ENCODE data around the gene NUDT16. TPM values are rescaled to one million over a fixed set of nuclear protein-coding genes. Genes with fewer than 3 reads are reported as not detected.
A peak's percentile ranks its signal among the peaks of the same experiment; 100 is the strongest.
"Not testable (repeated sequence)": the region's sequence is repeated elsewhere in the genome, so short reads cannot be mapped to it uniquely, and the experiment has no call there.

NUDT16 gene
- total and polyA plus RNA-seq, 2 donors (not counting 1 experiment from before 2014, with no cell fraction given): 6.0 to 18.8 TPM

DNA sequence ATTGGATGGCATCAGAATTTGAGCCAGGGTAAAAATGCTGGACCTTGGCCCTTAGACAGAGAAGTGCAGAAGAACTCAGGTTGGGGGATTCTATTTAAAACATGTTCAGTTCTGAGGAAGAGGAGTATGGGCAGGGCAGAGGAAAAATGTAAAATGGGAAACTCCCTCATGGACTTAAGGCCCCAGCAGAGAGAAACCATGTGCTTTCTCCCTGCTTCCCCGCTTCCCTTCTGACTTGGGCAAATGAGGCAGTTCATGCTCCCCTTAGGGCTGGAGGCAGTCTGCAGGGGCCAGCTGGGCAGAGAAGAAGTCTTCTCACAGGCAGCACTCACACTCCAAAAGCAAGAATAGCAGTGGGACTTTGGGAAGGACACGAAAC, 9.9 kb upstream of the NUDT16 start:
- no peaks in the 10 kb centered on the region for H3K79me2 ChIP-seq (ENCODE audit: control insufficient read depth, insufficient read depth, low read length)
- H3K4me2 ChIP-seq (ENCODE audit: extremely low read depth, insufficient read depth, low read length): no peak overlapping the region

DNA sequence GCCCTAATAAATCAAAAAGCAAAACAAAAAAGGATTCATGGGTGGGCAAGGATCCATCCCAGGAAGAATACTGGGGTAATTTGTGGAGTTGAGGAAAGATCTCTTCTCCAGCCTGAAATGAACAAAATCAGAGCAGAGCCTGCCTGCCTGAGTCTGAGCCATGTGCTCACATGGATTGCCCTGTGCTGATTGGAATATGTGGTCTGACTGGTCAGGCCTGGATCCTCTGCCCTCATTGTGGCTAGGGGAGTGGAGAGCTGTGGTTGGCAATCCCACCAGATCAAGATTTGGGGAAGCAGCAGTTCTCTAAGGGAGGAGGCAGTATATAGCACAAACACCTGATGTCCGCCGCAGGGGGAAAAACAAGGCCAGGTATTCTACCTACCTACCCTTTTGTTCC, 6.8 kb upstream of the NUDT16 start:
- no peaks in the 10 kb centered on the region for H4K20me1 ChIP-seq (ENCODE audit: control insufficient read depth, extremely low read depth, insufficient read depth, low read length)
- no peak for DNase-seq (ENCODE audit: low read depth in 2 of 2)
- no peak overlapping the region for H3K27ac ChIP-seq (ENCODE audit: insufficient read depth, low read length)
- H3K79me2 ChIP-seq (ENCODE audit: control insufficient read depth, insufficient read depth, low read length): no peaks in the 10 kb centered on the region
- H3K9ac ChIP-seq (ENCODE audit: insufficient read depth, low read length): no peak overlapping the region
- no peak overlapping the region for H3K4me3 ChIP-seq (replicated peaks in 1 of 4; ENCODE audit: control extremely low read depth in 1 of 4, insufficient read depth in 1 of 4, low read depth in 3 of 4, low read length in 4 of 4)
- no peaks in the 10 kb centered on the region for H3K4me1 ChIP-seq (ENCODE audit: control insufficient read depth, extremely low read depth, insufficient read depth, low read length)
- H2AFZ ChIP-seq (ENCODE audit: low read length): no peak overlapping the region
- no peak overlapping the region for H3K4me2 ChIP-seq (ENCODE audit: extremely low read depth, insufficient read depth, low read length)
- no peaks in the 10 kb centered on the region for H3K9me3 ChIP-seq (ENCODE audit: control insufficient read depth, insufficient read depth, low read depth, low read length)
- H3K36me3 ChIP-seq (ENCODE audit: control insufficient read depth, insufficient read depth, low read length): no peaks in the 10 kb centered on the region
- no peaks in the 10 kb centered on the region for H3K27me3 ChIP-seq (ENCODE audit: control insufficient read depth, insufficient read depth, low read length)
- TF ChIP-seq, protein P1, sequence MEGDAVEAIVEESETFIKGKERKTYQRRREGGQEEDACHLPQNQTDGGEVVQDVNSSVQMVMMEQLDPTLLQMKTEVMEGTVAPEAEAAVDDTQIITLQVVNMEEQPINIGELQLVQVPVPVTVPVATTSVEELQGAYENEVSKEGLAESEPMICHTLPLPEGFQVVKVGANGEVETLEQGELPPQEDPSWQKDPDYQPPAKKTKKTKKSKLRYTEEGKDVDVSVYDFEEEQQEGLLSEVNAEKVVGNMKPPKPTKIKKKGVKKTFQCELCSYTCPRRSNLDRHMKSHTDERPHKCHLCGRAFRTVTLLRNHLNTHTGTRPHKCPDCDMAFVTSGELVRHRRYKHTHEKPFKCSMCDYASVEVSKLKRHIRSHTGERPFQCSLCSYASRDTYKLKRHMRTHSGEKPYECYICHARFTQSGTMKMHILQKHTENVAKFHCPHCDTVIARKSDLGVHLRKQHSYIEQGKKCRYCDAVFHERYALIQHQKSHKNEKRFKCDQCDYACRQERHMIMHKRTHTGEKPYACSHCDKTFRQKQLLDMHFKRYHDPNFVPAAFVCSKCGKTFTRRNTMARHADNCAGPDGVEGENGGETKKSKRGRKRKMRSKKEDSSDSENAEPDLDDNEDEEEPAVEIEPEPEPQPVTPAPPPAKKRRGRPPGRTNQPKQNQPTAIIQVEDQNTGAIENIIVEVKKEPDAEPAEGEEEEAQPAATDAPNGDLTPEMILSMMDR (conservative IDR thresholded peaks at IDR 0.05 in 1 of 2, IDR thresholded peaks at IDR 0.05 in 1 of 2; ENCODE audit: low read depth in 1 of 2, low read length in 2 of 2): no peak
- no peak for TF ChIP-seq EZH2 (IDR thresholded peaks at IDR 0.05; ENCODE audit: low read length, missing control alignments)

More for the DNA sequence above, 9.9 kb upstream of the NUDT16 start:
- no peaks in the 10 kb centered on the region for H4K20me1 ChIP-seq (ENCODE audit: control insufficient read depth, extremely low read depth, insufficient read depth, low read length)
- H3K4me3 ChIP-seq (replicated peaks in 1 of 4; ENCODE audit: control extremely low read depth in 1 of 4, insufficient read depth in 1 of 4, low read depth in 3 of 4, low read length in 4 of 4): no peak overlapping the region
- no peaks in the 10 kb centered on the region for H3K27me3 ChIP-seq (ENCODE audit: control insufficient read depth, insufficient read depth, low read length)
- H3K4me1 ChIP-seq (ENCODE audit: control insufficient read depth, extremely low read depth, insufficient read depth, low read length): no peaks in the 10 kb centered on the region
- DNase-seq (ENCODE audit: low read depth in 2 of 2): no peak
- TF ChIP-seq, protein P1 (conservative IDR thresholded peaks at IDR 0.05 in 1 of 2, IDR thresholded peaks at IDR 0.05 in 1 of 2; ENCODE audit: low read depth in 1 of 2, low read length in 2 of 2): no peak
- TF ChIP-seq EZH2 (IDR thresholded peaks at IDR 0.05; ENCODE audit: low read length, missing control alignments): no peak
- no peaks in the 10 kb centered on the region for H3K9me3 ChIP-seq (ENCODE audit: control insufficient read depth, insufficient read depth, low read depth, low read length)
- no peaks in the 10 kb centered on the region for H3K36me3 ChIP-seq (ENCODE audit: control insufficient read depth, insufficient read depth, low read length)
- H2AFZ ChIP-seq (ENCODE audit: low read length): no peak overlapping the region
- H3K9ac ChIP-seq (ENCODE audit: insufficient read depth, low read length): no peak overlapping the region
- no peak overlapping the region for H3K27ac ChIP-seq (ENCODE audit: insufficient read depth, low read length)

- H3K27me3 ChIP-seq (ENCODE audit: control insufficient read depth, insufficient read depth, low read length); H3K79me2 ChIP-seq (ENCODE audit: control insufficient read depth, insufficient read depth, low read length); H3K9me3 ChIP-seq (ENCODE audit: control insufficient read depth, insufficient read depth, low read depth, low read length); H4K20me1 ChIP-seq (ENCODE audit: control insufficient read depth, extremely low read depth, insufficient read depth, low read length); H3K36me3 ChIP-seq (ENCODE audit: control insufficient read depth, insufficient read depth, low read length); H3K4me1 ChIP-seq (ENCODE audit: control insufficient read depth, extremely low read depth, insufficient read depth, low read length): not testable (repeated sequence)
- Histone ChIP-seq H2AFZ (ENCODE audit: low read length) (peak overlapping the region; percentile 72), H3K4me2 (ENCODE audit: extremely low read depth, insufficient read depth, low read length) (peak overlapping the region; percentile 56), H3K4me3 (replicated peaks in 1 of 4; ENCODE audit: control extremely low read depth in 1 of 4, insufficient read depth in 1 of 4, low read depth in 3 of 4, low read length in 4 of 4) (peak overlapping the region; percentile 66 to 95 (median 82)), H3K9ac (ENCODE audit: insufficient read depth, low read length) (peak overlapping the region; percentile 72), H3K27ac (ENCODE audit: insufficient read depth, low read length) (peak overlapping the region; percentile 79)
- DNase-seq (ENCODE audit: low read depth in 2 of 2): peak in 1 of 2 donors; percentile 15
These were observed 641 bp upstream of the NUDT16 start for GRCh38 chr3:131380821-131381444.

Measured in fibroblast of lung (primary cell).